Tibial artery (tissue), 4 donors: ENCODE data around the gene PSEN1.
A peak's percentile ranks its signal among the peaks of the same experiment; 100 is the strongest.

ENCODE experiments used
- DNase-seq, 2 donors: peaks; one replicate each; pipeline ENCODE4 v3.0.0-alpha.2; 2019
- H3K27ac ChIP-seq, 2 donors: fragments of 200-600 bp; sonication (generic) in 1 of 2; 1 replicate in 1 of 2; 2 replicates in 1 of 2; pipeline ENCODE4 v1.5.1; 2018 to 2019; ENCODE audit warnings: mild to moderate bottlenecking in 1 of 2
- H3K27me3 ChIP-seq, 2 donors: fragments of 200-600 bp; sonication (generic) in 1 of 2; one replicate each; pipeline versions ENCODE4 v1.5.1 to v1.6.0; 2016 to 2019
- H3K36me3 ChIP-seq, 3 donors: fragments of 200-600 bp; sonication (generic) in 2 of 3; one replicate each; pipeline ENCODE4 v1.5.1; 2016 to 2019; ENCODE audit warnings: mild to moderate bottlenecking in 2 of 3
- H3K4me1 ChIP-seq, 4 donors: fragments of 200-600 bp; sonication (generic) in 2 of 4; 1 replicate in 3 of 4; 2 replicates in 1 of 4; pipeline ENCODE4 v1.5.1; 2016 to 2019
- H3K4me3 ChIP-seq, 2 donors: fragments of 200-600 bp; sonication (generic) in 1 of 2; 1 replicate in 1 of 2; 2 replicates in 1 of 2; pipeline ENCODE4 v1.5.1; 2018 to 2019; ENCODE audit warnings: mild to moderate bottlenecking in 2 of 2
- H3K9me3 ChIP-seq, 3 donors: fragments of 200-600 bp; sonication (generic) in 1 of 3; one replicate each; pipeline ENCODE4 v1.5.1; 2016 to 2019
- intact Hi-C: fragments of 100-400 bp; cut with DNase I; formaldehyde crosslinking; loops from one replicate; pipeline ENCODE4 v1.15.0; 2023; ENCODE audit warnings: low total_unique reads
- TF ChIP-seq, protein P1 (sequence below), 2 experiments: fragments of 200-600 bp in 1 of 2; fragments of 450-650 bp in 1 of 2; IDR thresholded peaks; one replicate each; pipeline ENCODE4 v1.5.1; 2017 to 2019; ENCODE audit warnings: antibody characterized with exemption in 2 of 2, mild to moderate bottlenecking in 1 of 2, moderate library complexity in 1 of 2

Gene PSEN1

DNA sequence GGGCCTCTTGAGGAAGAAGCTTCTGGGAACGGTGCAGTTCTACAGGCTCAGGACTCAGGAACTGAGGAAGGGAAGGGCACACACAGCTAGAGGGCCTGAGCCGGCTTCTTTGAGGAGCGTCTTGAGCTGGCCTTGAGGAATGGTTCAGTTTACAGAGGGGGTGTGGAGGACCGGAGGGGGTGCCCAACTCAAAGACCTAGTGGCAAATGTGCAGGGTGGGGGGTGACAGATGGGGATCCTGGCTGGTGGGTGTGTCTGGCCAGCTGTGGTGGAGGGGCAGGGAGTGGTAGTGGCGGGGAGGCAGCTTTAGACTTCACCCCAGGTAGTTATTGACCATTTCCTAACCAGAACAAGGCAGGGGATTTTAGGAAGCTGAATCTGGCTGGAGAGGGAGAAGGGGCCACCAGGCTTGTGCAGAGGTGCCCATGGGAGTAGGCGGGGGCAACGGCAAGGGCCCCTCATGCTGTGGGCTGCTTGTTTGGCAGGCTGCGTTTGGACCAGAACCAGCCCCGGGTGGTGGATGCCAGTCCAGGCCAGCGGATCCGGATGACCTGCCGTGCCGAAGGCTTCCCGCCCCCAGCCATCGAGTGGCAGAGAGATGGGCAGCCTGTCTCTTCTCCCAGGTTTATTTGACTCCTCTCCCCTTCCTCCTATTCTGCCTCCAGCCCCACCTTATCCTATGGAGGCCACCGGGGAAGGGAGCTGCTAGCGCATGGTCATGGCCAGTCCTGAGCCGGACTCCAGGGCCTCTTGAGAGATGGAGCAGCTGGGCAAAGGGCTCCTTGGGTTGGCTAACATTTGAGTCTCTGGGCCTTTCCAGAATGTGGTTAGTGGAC lies 128.8 kb downstream of the PSEN1 start:
- TF ChIP-seq, protein P1, sequence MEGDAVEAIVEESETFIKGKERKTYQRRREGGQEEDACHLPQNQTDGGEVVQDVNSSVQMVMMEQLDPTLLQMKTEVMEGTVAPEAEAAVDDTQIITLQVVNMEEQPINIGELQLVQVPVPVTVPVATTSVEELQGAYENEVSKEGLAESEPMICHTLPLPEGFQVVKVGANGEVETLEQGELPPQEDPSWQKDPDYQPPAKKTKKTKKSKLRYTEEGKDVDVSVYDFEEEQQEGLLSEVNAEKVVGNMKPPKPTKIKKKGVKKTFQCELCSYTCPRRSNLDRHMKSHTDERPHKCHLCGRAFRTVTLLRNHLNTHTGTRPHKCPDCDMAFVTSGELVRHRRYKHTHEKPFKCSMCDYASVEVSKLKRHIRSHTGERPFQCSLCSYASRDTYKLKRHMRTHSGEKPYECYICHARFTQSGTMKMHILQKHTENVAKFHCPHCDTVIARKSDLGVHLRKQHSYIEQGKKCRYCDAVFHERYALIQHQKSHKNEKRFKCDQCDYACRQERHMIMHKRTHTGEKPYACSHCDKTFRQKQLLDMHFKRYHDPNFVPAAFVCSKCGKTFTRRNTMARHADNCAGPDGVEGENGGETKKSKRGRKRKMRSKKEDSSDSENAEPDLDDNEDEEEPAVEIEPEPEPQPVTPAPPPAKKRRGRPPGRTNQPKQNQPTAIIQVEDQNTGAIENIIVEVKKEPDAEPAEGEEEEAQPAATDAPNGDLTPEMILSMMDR (IDR thresholded peaks at IDR 0.05): no peak
- intact Hi-C loops: no loop called here
- Histone ChIP-seq H3K27me3 (no peaks in the 10 kb centered on the region), H3K9me3 (no peaks in the 10 kb centered on the region), H3K27ac (no peak overlapping the region), H3K4me1 (peaks cover 0 to 8% (median 4%) of the 10 kb centered on the region in 4 donors), H3K4me3 (no peak overlapping the region), H3K36me3 (peaks cover 0 to 19% (median 0%) of the 10 kb centered on the region in 3 donors)
- DNase-seq: no peak

DNA sequence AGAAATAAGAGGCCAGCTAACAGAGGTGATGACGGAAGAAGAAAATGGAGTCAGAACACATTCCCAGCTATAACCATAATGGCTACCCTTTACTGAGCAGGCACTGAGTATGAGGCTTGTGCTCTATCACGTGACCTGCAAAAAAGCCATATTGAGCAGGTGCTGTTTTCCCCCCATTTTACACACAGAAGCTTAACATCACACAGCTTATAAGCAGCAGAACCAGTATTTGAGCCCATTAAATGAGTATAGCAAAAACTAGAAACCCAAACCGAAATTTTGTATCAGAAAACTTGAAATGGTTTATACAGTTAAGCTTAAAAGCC lies 129.4 kb downstream of the PSEN1 start:
- TF ChIP-seq, protein P1 (IDR thresholded peaks at IDR 0.05): no peak
- Histone ChIP-seq H3K27ac (no peak overlapping the region), H3K4me3 (no peak overlapping the region), H3K27me3 (no peaks in the 10 kb centered on the region), H3K4me1 (peaks cover 0 to 10% (median 7%) of the 10 kb centered on the region in 4 donors), H3K36me3 (peaks cover 0 to 19% (median 0%) of the 10 kb centered on the region in 3 donors), H3K9me3 (no peaks in the 10 kb centered on the region)
- no peak for DNase-seq
- intact Hi-C loops: no loop called here

DNA sequence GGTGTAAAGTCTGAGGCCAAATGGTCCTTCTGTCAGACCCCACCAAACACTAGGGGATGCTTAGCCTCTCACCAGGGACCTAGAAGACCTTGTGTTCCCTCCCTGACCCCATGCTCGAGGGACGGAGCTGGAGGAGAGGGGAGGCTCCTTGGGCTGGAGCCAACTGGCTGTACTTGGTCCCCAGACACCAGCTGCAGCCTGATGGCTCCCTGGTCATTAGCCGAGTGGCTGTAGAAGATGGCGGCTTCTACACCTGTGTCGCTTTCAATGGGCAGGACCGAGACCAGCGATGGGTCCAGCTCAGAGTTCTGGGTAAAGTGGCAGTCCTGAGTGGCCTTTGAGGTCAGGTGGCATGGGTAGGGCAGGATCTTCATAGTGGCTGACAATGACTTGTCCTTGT lies 130.0 kb downstream of the PSEN1 start:
- intact Hi-C loops: no loop called here
- TF ChIP-seq, protein P1 (IDR thresholded peaks at IDR 0.05): no peak
- H3K4me1 ChIP-seq: peaks cover 0 to 10% (median 7%) of the 10 kb centered on the region in 4 donors
- DNase-seq: no peak
- H3K4me3 ChIP-seq: no peak overlapping the region
- no peak overlapping the region for H3K27ac ChIP-seq
- H3K9me3 ChIP-seq: no peaks in the 10 kb centered on the region
- H3K36me3 ChIP-seq: peaks cover 0 to 15% (median 0%) of the 10 kb centered on the region in 3 donors
- H3K27me3 ChIP-seq: no peaks in the 10 kb centered on the region

DNA sequence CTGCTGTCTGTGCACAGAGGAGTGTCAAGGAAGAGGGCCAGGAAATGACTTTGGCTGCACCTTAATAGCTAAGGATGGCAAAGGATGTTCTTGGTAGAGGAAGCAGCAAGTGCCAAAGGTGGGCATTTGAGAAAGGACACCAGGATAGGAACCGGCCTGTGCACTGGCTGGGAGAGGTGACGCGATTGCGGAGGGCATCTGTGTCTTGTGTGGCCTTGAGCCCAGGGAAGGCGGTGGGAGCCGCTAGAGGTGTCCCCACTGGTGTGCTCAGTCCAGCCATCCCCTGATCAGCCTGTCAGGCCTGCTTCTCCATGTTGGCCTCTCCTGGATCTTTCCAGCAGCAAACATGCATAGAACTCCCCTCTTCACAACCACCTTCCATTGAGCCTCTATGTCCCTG lies 131.2 kb downstream of the PSEN1 start:
- Histone ChIP-seq H3K4me1 (peaks cover 0 to 10% (median 7%) of the 10 kb centered on the region in 4 donors), H3K27ac (no peak overlapping the region), H3K4me3 (no peak overlapping the region), H3K9me3 (no peaks in the 10 kb centered on the region), H3K27me3 (no peaks in the 10 kb centered on the region), H3K36me3 (peaks cover 0 to 15% (median 0%) of the 10 kb centered on the region in 3 donors)
- TF ChIP-seq, protein P1 (IDR thresholded peaks at IDR 0.05): no peak
- intact Hi-C loops: no loop called here
- no peak for DNase-seq

DNA sequence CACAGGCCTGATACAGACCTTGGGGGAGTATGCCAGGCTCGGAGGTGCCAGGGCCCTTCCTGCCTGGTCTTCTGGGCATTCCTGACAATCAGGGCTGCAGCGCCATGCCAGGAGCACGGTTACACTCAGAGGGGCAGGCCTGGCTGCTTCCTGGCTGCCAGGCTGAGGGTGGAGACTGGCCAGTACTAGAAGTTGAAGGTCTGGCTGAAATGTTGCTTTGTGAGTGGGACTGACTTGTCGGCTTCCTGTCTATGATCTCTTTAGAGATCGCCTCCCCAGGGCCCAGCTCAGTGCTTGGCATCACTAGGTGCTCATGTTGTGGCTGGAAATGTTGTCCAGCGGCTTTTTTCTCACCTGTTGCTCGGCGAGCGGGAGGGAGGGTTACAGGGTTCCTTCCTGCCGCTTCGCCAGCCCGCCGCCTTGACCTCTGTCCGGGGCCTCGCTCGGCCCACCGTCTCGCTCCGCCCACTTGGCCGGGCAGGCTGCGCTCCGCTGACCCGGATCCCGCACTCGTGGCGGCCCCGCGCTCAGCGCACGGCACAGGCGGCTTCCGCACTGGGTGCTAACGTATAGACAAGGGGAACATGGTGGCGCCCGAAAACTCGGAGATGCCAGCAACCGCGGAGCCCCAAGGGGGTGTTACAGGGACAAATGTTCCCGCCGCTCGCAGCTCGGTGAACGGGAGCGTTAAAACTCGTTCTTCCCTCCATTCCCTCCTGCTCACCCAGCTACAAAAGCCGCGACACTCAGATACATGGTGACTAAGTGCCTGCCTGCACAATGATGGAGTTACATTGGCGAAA lies 133.6 kb downstream of the PSEN1 start:
- H3K4me3 ChIP-seq: peak overlapping the region; percentile 45 to 62
- peak overlapping the region; percentile 33 to 61 for H3K27ac ChIP-seq
- intact Hi-C loops: no loop called here
- H3K36me3 ChIP-seq: peaks cover 0 to 25% (median 21%) of the 10 kb centered on the region in 3 donors
- DNase-seq: peak in 1 of 2 donors; percentile 44
- TF ChIP-seq, protein P1 (IDR thresholded peaks at IDR 0.05): no peak
- no peaks in the 10 kb centered on the region for H3K9me3 ChIP-seq
- peaks cover 0 to 10% (median 7%) of the 10 kb centered on the region in 4 donors for H3K4me1 ChIP-seq
- H3K27me3 ChIP-seq: no peaks in the 10 kb centered on the region
